GM18519 (cell line): ENCODE measurements around the gene TBC1D23.
"Not testable (repeated sequence)": the region's sequence is repeated elsewhere in the genome, so short reads cannot be mapped to it uniquely, and the experiment has no call there.

Experiments used
- ATAC-seq: cut with Tn5 transposase; IDR thresholded peaks from one replicate; pipeline ENCODE4 v1.9.1; 2021; ENCODE audit warnings: mild to moderate bottlenecking, moderate library complexity; ENCODE audit not compliant: unreplicated experiment, low FRiP score

Gene TBC1D23

DNA sequence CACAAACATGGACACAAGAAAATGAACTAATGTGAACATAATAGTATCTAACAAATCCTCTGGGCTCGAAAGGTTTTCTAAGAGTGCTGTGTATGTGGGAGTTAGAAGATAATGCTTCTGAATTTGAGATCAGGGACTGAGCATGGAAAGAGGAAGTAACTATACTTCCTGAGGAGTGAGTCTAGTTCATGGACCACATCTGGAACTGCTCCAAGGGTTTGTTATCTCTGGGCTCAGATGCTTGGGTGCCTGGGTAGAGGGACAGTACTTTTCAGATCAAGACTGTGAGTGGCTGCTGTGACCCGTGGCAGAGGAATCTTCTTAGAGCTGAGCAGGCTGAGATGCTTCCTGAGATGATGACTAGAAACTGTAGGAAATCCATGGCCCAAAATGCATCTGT, 28.5 kb downstream of the TBC1D23 start:
- no peak for ATAC-seq

DNA sequence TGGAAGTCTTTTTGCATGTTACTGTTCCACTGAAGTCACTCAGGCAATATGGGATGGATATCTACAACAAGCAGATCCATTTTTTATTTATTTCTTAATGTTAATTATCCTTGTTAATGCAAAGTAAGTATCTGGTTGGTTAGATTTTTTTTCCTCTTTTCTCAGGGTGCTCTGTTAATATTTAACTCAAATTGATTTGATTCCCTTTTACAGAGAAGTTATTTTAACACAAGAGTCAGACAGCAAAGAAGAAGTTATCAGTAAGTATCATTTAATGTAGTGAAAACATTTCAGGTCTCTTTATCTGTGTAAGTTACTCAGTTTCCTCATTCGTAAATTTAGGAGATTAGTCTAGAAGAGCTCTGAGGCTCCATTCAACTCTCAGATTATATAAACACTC, 34.3 kb downstream of the TBC1D23 start:
- no peak for ATAC-seq

DNA sequence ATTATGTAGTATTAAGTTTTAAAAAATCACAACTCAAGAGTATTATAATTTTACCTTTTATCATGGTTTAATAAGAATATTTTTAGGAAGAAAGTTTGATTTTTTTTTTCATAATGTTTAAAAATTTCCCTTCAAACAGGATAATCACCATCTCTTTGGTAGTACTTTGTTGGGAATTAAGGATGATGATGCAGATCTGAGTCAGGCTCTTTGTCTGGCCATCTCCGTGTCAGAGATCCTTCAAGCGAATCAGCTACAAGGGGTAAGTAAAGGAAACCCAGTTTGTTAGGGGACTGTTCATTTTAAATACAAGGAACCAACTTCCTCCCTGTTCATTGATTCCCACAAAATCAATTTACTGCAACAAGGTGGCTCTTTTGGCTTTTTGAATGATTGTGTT, 37.0 kb downstream of the TBC1D23 start:
- ATAC-seq = no peak

DNA sequence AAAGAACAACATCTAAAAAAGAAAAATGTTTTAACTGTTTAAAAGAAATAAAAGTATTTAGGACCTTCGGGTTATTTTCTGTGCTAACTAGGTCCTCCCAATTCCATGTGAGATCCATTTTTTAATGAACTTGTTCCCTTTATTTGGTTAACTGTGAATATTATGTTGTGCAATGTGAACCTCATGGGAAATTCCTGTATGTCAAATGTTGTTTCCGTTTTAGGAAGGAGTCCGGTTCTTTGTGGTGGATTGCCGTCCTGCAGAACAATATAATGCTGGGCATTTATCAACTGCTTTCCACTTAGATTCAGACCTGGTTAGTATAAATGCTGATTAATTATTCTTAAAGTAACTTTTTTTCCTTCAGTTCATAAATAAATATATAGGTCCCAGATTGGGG, 38.2 kb downstream of the TBC1D23 start:
- no peak for ATAC-seq

DNA sequence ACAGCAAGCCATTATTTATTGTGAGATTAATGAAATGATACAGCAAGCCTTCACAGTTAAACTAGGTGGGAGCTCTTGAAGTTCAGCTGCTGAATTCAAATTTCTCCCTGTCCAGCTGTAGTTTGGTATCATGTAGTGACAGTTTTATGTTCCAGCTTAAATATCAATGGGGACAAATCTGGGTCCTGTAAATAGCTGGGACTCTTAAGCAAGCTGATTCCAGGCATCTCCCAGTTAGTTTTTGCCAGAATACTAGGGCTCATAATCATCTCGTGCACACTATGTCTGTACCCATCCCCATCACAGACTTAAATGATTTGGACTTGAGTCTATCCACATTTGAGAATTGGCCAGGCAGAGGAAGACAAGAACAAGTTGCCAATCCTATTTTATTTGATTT, 45.9 kb downstream of the TBC1D23 start:
- ATAC-seq = no peak

DNA sequence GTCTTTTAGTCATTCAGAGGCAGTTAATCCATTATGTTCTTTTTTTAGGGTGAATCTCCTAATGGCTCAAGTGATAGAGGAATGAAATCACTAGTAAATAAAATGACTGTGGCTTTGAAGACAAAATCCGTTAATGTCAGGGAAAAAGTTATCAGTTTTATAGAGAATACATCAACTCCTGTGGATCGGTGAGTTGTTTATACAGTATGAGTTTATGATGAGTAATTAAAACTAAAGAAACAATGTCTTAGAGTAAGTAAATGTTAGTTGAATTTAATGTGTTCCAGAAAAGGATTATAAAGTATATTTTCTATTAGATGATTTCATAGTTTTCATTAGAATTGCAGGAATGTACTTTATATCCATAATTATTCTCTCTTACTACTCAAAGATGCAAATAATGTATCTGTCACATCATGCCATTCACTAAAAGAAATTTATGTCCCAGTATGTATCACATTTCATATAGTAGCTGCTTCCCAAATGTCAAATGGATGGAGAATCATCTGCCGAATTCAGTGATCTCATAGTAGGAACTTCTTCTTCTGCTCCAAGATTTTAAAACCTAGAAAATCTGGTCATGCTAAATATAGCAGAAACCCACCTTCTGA, 49.7 kb downstream of the TBC1D23 start:
- no peak for ATAC-seq

DNA sequence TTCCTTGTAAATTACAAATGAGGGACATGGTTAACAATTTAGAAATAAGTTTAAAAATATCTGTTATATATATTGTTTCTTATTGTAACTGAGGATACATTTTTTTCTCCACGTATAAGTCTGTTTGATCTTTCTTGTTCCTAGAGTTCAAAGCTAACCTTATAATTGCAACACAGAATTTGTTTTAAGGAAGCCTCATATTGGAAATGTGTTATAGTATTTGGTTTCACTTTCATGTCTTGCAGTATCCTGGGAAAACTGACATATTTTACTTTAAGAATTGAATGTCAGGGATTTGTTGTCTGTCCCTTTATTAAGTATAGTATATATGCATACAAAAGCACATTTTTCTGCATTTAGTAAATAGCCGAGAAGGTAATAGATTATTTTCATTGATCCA, 50.2 kb downstream of the TBC1D23 start:
- no peak for ATAC-seq

DNA sequence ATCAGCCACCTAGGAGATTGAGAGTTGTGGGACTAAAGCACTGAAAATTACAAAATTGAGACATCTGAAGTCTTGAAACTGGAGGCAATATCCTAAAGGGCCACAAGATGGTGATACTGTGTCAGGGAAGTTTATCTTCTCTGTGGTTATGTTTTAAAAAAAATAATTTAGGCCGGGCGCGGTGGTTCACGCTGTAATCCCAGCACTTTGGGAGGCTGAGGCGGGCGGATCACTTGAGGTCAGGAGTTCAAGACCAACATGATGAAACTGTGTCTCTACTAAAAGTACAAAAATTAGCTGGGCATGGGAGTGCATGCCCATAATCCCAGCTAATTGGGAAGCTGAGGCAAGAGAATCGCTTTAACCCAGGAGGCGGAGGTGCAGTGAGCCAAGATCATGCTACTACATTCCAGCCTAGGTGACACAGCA, 55.9 kb downstream of the TBC1D23 start:
- ATAC-seq = peak; percentile 65

DNA sequence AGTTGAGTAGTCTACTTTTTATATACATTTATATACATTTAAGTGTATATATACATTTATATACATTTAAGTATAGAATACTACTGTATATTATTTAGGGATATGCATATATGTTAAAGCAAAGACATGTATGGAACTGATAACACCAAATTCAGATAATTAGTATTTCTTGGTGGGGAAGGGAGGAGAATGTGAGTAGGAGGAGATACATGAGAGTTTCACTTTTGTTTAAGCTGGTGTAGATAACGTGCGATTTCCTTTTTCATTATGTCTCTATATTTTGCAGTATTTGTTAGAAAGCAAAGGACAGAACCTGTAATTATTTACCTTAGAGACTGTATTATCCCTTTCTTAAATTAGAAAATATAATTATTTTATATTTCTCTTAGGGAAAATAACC, 57.1 kb downstream of the TBC1D23 start:
- ATAC-seq = peak; percentile 60

DNA sequence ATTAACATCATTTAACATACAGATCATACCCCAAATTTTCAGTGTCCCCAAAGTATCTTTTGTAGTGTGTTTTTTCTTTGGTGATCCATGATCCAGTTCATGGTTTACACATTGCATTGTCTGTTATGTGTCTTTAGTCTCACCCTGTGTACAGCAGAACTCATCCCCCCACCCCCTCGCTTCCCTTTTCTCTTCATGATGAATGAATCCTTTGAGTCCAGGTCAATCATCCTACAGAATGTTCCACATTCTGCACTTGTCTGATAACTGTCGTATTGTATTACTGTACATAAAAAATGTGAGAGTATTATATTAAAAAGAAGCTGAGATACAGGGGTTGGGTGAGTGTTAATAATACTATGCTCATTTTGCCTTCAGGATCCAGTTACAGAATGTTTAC, 59.2 kb downstream of the TBC1D23 start:
- ATAC-seq = no peak

DNA sequence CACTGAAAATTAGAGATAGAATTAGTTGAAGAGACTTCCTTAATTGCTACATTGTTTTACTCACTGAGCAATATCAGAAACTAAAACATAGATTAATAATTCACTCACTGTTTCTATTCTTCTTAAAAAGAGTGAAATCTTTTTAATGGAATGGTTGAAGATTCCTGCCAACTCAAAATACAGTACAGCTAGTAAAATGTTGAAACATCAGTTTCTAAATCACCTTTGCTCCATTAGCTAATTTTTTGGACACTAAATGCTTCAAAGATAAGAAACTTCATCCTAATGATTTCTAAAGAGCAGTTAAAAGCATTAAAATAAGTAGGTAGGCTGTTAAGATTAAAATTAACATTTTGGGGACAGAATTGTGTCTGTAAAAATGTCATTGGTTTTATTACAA, 63.3 kb downstream of the TBC1D23 start:
- ATAC-seq = no peak

DNA sequence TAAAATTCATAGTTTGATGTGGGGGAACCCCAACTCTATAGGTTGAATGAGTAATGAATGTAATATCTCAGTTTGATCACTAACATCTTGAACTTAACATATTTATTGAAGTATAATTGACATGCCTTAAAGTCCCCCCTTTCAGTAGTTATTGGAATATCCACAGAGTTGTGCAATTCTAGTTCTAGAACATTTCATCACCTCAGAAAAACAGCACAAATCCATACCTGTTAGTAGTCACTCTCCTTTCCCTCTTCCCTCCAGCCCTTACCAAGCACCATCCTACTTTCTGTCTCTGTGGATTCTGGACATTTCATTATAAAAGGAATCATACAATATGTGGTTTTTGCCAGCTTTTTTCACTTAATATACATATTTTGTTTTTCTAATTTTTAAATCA, 65.0 kb downstream of the TBC1D23 start:
- ATAC-seq = no peak

DNA sequence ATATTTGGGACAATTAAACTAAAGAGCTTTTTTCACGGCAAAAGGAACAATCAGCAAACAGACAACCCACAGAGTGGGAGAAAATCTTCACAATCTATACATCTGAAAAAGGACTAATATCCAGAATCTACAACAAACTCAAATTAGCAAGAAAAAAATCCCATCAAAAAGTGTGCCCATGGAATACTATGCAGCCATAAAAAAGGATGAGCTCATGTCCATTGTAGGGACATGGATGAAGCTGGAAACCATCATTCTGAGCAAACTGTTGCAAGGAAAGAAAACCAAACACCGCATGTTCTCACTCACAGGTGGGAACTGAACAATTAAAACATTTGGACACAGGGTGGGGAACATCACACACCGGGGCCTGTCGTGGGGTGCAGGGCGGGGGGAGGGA, 66.6 kb downstream of the TBC1D23 start:
- ATAC-seq = not testable (repeated sequence)

DNA sequence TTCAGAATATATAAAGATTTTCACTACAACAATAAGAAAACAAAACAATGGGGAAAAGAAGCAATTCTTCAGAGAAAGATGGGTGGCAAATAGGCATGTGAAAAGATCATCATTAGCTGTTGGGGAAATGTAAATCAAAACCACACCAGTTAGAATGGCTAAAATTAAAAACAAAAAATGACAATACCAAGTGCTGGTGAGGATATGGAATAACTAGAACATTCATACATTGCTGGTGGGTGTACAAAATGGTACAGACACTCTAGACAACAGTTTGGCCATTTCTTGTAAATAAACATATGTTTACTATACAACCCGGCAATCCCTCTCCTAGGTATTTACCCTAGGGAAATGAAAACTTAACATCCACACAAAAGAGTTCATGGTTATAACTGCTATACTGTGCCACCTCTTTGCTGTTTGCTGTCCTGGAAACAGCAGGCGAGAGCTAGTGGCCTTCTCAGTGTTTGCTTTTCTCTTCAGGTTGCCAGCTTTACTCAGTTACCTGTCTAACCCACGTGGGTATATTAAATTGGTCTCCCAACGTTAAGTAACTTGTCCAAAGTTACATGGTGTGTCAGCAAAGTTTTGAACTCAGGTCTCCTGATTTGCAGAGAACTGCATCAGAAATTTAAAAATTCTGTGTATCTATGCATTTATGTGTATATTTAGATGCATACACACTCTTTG, 69.2 kb downstream of the TBC1D23 start:
- no peak for ATAC-seq

DNA sequence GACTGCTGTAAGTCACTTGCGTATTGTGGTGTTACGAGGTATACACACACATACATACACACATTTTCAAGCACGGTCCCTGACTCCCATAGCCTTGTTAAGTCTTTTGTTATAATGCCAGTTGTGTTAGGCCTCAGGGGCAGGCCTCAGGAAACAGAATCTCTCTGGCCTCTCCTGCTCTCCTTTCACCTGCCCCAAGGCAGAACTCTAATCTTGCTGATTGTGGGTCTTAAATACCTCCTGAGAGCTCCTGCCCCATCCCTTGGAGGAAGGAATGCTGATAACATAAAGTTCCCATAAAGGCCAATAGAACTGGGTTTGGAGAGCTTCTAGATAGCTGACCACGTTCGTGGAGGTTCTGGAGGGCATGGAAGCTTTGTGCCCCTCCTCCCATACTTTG, 69.9 kb downstream of the TBC1D23 start:
- ATAC-seq = no peak

DNA sequence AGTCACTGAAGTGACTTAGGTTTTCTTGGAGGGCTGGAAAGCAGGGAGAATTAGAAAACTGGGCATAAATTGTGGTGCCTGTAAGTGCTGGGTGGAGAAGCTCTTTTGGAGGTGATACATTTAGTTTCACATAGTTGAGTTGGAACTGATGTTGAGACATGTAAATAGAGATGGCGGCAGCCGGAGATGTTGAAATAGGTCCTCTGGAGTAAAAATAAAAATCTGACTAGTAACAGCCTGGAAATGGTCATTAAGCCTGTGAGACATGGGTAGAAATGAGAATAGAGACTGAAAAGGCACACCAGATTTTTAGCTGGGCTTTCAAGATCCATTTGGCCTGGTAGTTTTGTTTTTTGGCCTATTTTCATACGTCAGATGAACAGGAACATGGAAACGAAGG, 70.9 kb downstream of the TBC1D23 start:
- no peak for ATAC-seq

DNA sequence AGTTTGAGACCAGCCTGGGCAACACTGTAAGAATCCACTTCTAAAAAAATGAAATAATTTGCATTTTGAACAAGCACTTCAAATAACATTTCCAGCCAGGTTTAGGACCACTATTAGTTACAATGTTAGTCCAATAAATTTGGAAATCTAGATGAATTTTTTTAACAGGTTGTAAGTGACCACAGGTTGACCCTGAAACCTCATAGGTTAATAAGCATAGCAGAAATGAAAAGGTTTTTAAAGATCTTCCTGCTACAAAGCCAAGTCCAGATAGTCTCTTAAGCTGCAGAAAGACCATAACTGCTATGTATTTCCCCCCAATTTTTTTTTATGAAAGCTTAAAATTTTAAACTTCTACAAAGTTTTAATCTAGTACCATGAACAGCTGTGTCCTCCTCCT, 72.3 kb downstream of the TBC1D23 start:
- ATAC-seq = no peak

DNA sequence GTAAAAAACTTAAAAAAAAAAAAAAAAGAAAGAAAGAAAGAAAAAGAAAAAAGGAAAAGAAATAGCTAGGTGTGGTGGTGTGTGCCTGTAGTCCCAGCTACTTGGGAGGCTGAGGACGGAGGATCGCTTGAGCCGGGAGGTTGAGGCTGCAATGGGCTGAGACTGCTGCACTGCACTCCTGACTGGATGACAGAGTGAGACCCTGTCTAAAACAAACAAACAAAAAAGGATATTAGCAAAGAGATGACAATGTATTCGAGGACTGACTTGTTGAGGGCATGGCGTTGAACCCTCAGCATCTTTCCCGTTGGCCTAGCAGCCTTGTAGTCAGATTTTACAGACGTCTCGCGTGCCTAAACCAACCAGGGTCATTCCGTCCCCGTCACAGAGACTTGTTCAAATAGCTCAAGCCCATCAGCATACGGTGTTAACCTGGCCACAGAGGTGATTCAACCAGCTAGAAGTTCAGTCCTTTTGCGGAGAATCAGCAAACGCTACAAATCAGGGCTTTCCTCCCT, 73.2 kb downstream of the TBC1D23 start:
- no peak for ATAC-seq

DNA sequence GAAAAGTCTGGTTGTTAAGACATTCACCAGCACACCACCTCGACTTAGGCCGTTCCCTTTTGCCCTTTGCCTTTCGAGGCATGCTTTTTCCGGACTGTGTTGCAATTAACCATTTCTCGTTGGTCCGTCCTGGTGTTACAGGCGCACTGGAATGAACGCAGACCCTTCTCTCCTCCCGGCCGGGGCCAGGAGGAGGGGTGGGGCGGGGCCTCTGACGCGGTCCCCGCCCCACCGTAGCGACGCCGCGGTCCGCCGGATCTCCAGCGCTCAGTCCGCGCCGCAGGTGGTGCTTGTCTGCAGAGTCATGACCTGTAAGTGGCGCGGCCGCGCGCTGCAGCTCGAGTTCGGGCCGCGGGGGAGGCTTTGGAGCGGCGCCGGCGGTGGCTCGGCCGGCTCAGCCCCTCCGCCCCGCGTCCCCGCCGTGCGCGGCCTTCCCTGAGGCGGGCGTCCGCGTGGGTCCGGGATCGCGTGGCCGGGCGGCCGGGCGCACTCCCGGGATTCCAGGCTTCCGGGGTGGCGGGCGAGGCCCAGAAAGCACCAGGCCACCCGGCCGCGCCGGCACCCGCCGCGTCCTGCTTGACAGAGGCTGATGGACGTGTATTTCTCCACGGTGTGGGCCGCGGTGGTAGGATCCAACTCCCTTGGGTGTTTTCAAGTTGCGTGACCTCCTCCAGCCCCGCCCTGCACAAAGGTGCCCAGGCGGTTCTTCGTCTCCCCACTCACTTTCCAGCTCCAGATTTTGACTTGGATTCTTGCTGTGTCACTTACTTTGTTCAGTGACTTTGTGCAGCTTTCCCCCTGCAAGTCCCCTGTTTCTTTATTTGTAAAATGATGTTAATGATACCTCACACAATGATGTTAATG, 73.9 kb downstream of the TBC1D23 start, which contains the start of gene NIT2:
NIT2 (plus strand) TSS at position 270 of the 864 bp plus-strand sequence; CDS start at position 305, 35 bp downstream.
- peak; percentile 96 for ATAC-seq

DNA sequence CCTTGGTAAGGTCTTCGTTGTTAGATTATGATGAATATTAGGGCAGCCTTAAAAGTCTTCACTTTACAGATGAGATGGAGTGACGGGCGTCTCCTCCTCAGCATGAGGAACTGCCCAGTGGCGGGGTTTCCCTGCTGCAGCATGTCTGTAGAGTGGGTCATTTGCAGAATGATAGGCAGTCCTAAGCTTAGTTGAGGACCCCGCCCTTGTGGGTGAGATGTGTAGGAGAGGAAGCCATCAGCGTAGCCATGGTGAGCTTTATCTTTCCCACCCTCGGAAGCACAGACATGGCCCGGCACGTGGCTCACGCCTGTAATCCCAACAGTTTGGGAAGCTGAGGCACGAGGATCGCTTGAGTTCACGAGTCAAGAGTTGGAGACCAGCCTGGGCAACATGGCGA, 74.6 kb downstream of the TBC1D23 start:
- ATAC-seq = peak; percentile 40

DNA sequence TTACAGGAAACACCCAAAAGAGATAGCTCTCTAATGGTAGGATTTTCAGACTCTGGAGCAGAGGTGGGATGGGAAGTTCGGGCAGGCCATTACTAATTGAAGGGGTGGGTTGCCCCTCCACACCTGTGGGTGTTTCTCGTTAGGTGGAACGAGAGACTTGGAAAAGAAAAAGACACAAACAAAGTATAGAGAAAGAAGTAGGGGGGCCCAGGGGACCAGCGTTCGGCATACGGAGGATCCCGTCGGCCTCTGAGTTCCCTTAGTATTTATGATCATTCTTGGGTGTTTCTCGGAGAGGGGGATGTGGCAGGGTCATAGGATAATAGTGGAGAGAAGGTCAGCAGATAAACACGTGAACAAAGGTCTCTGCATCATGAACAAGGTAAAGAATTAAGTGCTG, 75.4 kb downstream of the TBC1D23 start:
- ATAC-seq = not testable (repeated sequence)
